ENCODE data around the gene STPG3. TPM values are rescaled to one million over a fixed set of nuclear protein-coding genes. Genes with fewer than 3 reads are reported as not detected.

Gene STPG3
- total and polyA plus RNA-seq, 9 of the 15 experiments (the other 6 are each of a cell fraction or from before 2014, with no cell fraction given): not detected

DNA sequence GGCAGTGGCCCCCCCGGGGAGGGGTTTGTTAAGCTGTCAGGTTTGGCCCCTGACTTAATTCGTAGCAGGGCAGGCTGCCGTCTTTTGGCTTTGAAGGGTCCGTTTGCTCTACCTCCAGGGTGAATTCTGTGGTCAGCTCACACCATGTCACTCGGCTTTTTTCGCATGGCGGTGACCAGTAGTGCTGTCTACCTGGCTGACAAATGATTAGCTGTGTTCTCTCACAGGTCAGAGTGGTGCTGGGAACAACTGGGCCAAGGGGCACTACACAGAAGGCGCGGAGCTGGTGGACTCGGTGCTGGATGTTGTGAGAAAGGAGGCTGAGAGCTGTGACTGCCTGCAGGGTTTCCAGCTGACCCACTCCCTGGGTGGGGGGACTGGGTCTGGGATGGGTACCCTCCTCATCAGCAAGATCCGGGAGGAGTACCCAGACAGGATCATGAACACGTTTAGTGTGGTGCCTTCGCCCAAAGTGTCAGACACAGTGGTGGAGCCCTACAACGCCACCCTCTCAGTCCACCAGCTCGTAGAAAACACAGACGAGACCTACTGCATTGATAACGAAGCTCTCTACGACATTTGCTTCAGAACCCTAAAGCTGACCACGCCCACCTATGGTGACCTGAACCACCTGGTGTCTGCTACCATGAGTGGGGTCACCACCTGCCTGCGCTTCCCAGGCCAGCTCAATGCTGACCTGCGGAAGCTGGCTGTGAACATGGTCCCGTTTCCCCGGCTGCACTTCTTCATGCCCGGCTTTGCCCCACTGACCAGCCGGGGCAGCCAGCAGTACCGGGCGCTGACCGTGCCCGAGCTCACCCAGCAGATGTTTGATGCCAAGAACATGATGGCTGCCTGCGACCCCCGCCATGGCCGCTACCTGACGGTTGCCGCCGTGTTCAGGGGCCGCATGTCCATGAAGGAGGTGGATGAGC is 8.6 kb upstream of the STPG3 start (continued):
- TF ChIP-seq MEIS2 (IDR thresholded peaks at IDR 0.05; ENCODE audit: partially characterized antibody) (no peak), FIP1L1 (IDR thresholded peaks at IDR 0.05; ENCODE audit: low read depth, low read length, poor library complexity, severe bottlenecking) (peak; percentile 89), SETDB1 (IDR thresholded peaks at IDR 0.05; ENCODE audit: low read length) (no peak), SMAD4 (CRISPR knock-in tag; conservative IDR thresholded peaks at IDR 0.05) (no peak), ZC3H4 (CRISPR knock-in tag; IDR thresholded peaks at IDR 0.05; ENCODE audit: borderline replicate concordance) (no peak; the same call in none of the 2 replicates), RBFOX2 (IDR thresholded peaks at IDR 0.05; ENCODE audit: low read depth, low read length) (peak; percentile 84), ZBTB11 (CRISPR knock-in tag; IDR thresholded peaks at IDR 0.05) (no peak), ZNF551 (CRISPR knock-in tag; IDR thresholded peaks at IDR 0.05) (no peak), FOXK1 (CRISPR knock-in tag; IDR thresholded peaks at IDR 0.05; ENCODE audit: borderline replicate concordance) (0 out of 2 replicates have a peak, but pooled peaks have one; percentile 4), ZNF707 (CRISPR knock-in tag; conservative IDR thresholded peaks at IDR 0.05) (peak; percentile 61; the same call in 1 of the 2 replicates), IFI16 (CRISPR knock-in tag; IDR thresholded peaks at IDR 0.05) (no peak), HNRNPLL (IDR thresholded peaks at IDR 0.05; ENCODE audit: low read depth, low read length, poor library complexity, severe bottlenecking) (peak; percentile 0), HNRNPUL1 (IDR thresholded peaks at IDR 0.05; ENCODE audit: low read length) (0 out of 2 replicates have a peak, but pooled peaks have one; percentile 40), POLR2AphosphoS5 (IDR thresholded peaks at IDR 0.05; ENCODE audit: control insufficient read depth, insufficient read depth, low read depth, low read length) (peak; percentile 47; the same call in 1 of the 2 replicates), RBM22 (IDR thresholded peaks at IDR 0.05; ENCODE audit: low read depth, low read length, poor library complexity, severe bottlenecking) (peak; percentile 94), BCL6 (CRISPR knock-in tag; IDR thresholded peaks at IDR 0.05) (no peak), SP1 (CRISPR knock-in tag; IDR thresholded peaks at IDR 0.05) (peak; percentile 35; the same call in 1 of the 2 replicates), POLR2G (IDR thresholded peaks at IDR 0.05; ENCODE audit: low read depth, low read length) (peak; percentile 87), TBP (optimal IDR thresholded peaks at IDR 0.05; ENCODE audit: low read depth, low read length) (no peak), CHD1 (IDR thresholded peaks at IDR 0.05; ENCODE audit: low read length) (peak; percentile 61), ZNF224 (CRISPR knock-in tag; IDR thresholded peaks at IDR 0.05) (no peak)
- TF ChIP-seq, protein P1, sequence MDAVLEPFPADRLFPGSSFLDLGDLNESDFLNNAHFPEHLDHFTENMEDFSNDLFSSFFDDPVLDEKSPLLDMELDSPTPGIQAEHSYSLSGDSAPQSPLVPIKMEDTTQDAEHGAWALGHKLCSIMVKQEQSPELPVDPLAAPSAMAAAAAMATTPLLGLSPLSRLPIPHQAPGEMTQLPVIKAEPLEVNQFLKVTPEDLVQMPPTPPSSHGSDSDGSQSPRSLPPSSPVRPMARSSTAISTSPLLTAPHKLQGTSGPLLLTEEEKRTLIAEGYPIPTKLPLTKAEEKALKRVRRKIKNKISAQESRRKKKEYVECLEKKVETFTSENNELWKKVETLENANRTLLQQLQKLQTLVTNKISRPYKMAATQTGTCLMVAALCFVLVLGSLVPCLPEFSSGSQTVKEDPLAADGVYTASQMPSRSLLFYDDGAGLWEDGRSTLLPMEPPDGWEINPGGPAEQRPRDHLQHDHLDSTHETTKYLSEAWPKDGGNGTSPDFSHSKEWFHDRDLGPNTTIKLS (IDR thresholded peaks at IDR 0.05; ENCODE audit: borderline replicate concordance, low read depth): no peak
